ENCODE measurements around the gene GARNL3.

DNA sequence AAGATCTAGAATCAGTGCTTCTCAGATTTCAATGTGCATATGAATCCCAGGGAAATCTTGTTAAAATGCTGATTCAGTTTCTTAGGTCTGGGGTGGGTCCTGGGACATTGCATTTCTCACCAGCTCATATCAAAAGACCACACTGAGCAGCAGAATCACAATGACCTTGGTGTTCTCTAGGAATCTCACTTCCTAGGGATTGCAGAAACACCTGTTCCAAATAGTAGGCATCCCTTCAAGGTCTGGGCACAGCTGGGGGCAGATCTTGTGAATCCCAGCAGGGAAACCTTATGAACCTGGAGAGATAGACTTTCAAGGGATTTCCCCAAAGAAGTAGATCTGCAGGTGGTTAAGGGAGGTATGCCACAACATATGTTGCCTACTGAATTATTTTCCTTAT, 8.9 kb upstream of the GARNL3 start:
- no peak for TF ChIP-seq CTCF (IDR thresholded peaks at IDR 0.05; ENCODE audit: low read length)
- TF ChIP-seq EZH2 (IDR thresholded peaks at IDR 0.05; ENCODE audit: borderline replicate concordance, low read length): no peak

Data from OCI-LY1 (cell line).